Kidney epithelial cell (primary cell): ENCODE results near the gene TEAD2. TPM values are rescaled to one million over a fixed set of nuclear protein-coding genes. Genes with fewer than 3 reads are reported as not detected.
"Not testable (repeated sequence)": the region's sequence is repeated elsewhere in the genome, so short reads cannot be mapped to it uniquely, and the experiment has no call there.

ENCODE experiments used
- DNase-seq: peaks from one replicate; pipeline ENCODE4 v3.0.0-alpha.2; 2010; ENCODE audit warnings: low read depth
- H3K27me3 ChIP-seq: 2 replicates; pipeline ENCODE4 v1.6.0; 2011; ENCODE audit warnings: low read length; ENCODE audit not compliant: control insufficient read depth, insufficient read depth
- H3K36me3 ChIP-seq: 2 replicates; pipeline ENCODE4 v1.5.1; 2011; ENCODE audit warnings: low read length; ENCODE audit not compliant: control insufficient read depth, insufficient read depth
- H3K4me3 ChIP-seq: 2 replicates; pipeline ENCODE4 v1.5.1; 2011; ENCODE audit warnings: low read depth, mild to moderate bottlenecking, control low read depth, low read length
- CTCF ChIP-seq: IDR thresholded peaks from 2 replicates; pipeline ENCODE4 v1.5.1; 2011; ENCODE audit warnings: mild to moderate bottlenecking, moderate library complexity, low read length, control low read depth, inconsistent platforms; ENCODE audit not compliant: insufficient read depth, poor library complexity, severe bottlenecking
- total RNA-seq: library from RNA; depleted of rRNA; stranded (reverse); fragments of >200 nt; gene quantifications from 2 replicates; pipeline ENCODE4 v1.2.3, GENCODE V29; 2015

Gene TEAD2
- total RNA-seq, 1 donor from 2014 or later: 52.6 TPM

- Histone ChIP-seq H3K36me3 (no peaks in the 10 kb centered on the region), H3K27me3 (no peaks in the 10 kb centered on the region), H3K4me3 (no peak overlapping the region)
- no peak for TF ChIP-seq CTCF
- no peak for DNase-seq
Observed at GRCh38 chr19:49315111-49315510, 47.1 kb downstream of the TEAD2 start.

GRCh38 chr19:49309087-49309486 is 53.1 kb downstream of the TEAD2 start:
- Histone ChIP-seq H3K36me3 (no peaks in the 10 kb centered on the region), H3K4me3 (no peak overlapping the region), H3K27me3 (no peaks in the 10 kb centered on the region)
- DNase-seq: no peak
- TF ChIP-seq CTCF: no peak

- H3K27me3 ChIP-seq, H3K4me3 ChIP-seq, H3K36me3 ChIP-seq, DNase-seq: not testable (repeated sequence)
Observed at GRCh38 chr19:49306734-49307133, 55.5 kb downstream of the TEAD2 start.

- Histone ChIP-seq H3K4me3 (no peak overlapping the region), H3K27me3 (no peaks in the 10 kb centered on the region), H3K36me3 (no peaks in the 10 kb centered on the region)
- TF ChIP-seq CTCF: no peak
- DNase-seq: no peak
Observed at GRCh38 chr19:49301866-49302252, 60.4 kb downstream of the TEAD2 start.

GRCh38 chr19:49301165-49301865 is 60.9 kb downstream of the TEAD2 start:
- Histone ChIP-seq H3K27me3 (no peaks in the 10 kb centered on the region), H3K36me3 (no peaks in the 10 kb centered on the region), H3K4me3 (no peak overlapping the region)
- TF ChIP-seq CTCF: peak; percentile 80
- peak; percentile 1 for DNase-seq

GRCh38 chr19:49298653-49299052 is 63.6 kb downstream of the TEAD2 start:
- H3K36me3 ChIP-seq, H3K27me3 ChIP-seq, H3K4me3 ChIP-seq, DNase-seq: not testable (repeated sequence)

- H3K4me3 ChIP-seq: no peak overlapping the region
- no peaks in the 10 kb centered on the region for H3K27me3 ChIP-seq
- DNase-seq: no peak
- no peaks in the 10 kb centered on the region for H3K36me3 ChIP-seq
- no peak for TF ChIP-seq CTCF
Observed at GRCh38 chr19:49297403-49297802, 64.8 kb downstream of the TEAD2 start.
